Dendritic cell treated with granulocyte-macrophage colony-stimulating factor and Interleukin-4, amounts not matched to agents 40 ng/mL and 50 ng/mL, for 4 days (primary cell): ENCODE results near the gene PDZD7.

Experiments
- H3K27ac Mint-ChIP-seq: one replicate; pipeline ENCODE4 v1.8.0; 2022; ENCODE audit warnings: mild to moderate bottlenecking, mixed read lengths
- H3K27me3 Mint-ChIP-seq: one replicate; pipeline ENCODE4 v1.8.0; 2022; ENCODE audit warnings: mild to moderate bottlenecking, mixed read lengths
- H3K36me3 Mint-ChIP-seq: one replicate; pipeline ENCODE4 v1.8.0; 2022; ENCODE audit warnings: low read depth, mixed read lengths
- H3K4me1 Mint-ChIP-seq: one replicate; pipeline ENCODE4 v1.8.0; 2022; ENCODE audit warnings: low read depth, mixed read lengths
- H3K4me3 Mint-ChIP-seq: one replicate; pipeline ENCODE4 v1.8.0; 2022; ENCODE audit warnings: mild to moderate bottlenecking, moderate library complexity, mixed read lengths
- H3K9me3 Mint-ChIP-seq: one replicate; pipeline ENCODE4 v1.8.0; 2022; ENCODE audit warnings: mixed read lengths
- intact Hi-C: fragments of 100-400 bp; cut with micrococcal nuclease; formaldehyde crosslinking; loops from one replicate; pipeline ENCODE4 v1.15.0; 2022

Gene PDZD7

GRCh38 chr10:101031128-101031795 lies at the start of gene PDZD7, which contains the start of gene SFXN3:
TSS of gene PDZD7 (minus strand) at chr10:101031129. CDS start at chr10:101030219, 910 bp downstream.
TSS of gene SFXN3 (plus strand) at chr10:101031234. CDS start at chr10:101034695, 3,461 bp downstream.
- H3K27ac Mint-ChIP-seq: peak within 1 kb of the TSS; percentile 98
- H3K27me3 Mint-ChIP-seq: peaks cover 6% of the 10 kb centered on the region
- peaks cover 49% of the 10 kb centered on the region for H3K36me3 Mint-ChIP-seq
- H3K9me3 Mint-ChIP-seq: no peaks in the 10 kb centered on the region
- peak within 1 kb of the TSS; percentile 93 for H3K4me3 Mint-ChIP-seq
- intact Hi-C loops: loop anchor here (5.0 kb wide), 2 partner anchors 34 to 41 kb away; partner anchors contain the start of gene LZTS2
- H3K4me1 Mint-ChIP-seq: peaks cover 61% of the 10 kb centered on the region

GRCh38 chr10:101079874-101080273 lies 48.9 kb upstream of the PDZD7 start:
- Mint-ChIP-seq H3K4me3 (no peak overlapping the region), H3K27me3 (peaks cover 89% of the 10 kb centered on the region), H3K27ac (no peak overlapping the region), H3K36me3 (no peaks in the 10 kb centered on the region), H3K9me3 (no peaks in the 10 kb centered on the region), H3K4me1 (peaks cover 11% of the 10 kb centered on the region)
- intact Hi-C loops: no loop called here

DNA sequence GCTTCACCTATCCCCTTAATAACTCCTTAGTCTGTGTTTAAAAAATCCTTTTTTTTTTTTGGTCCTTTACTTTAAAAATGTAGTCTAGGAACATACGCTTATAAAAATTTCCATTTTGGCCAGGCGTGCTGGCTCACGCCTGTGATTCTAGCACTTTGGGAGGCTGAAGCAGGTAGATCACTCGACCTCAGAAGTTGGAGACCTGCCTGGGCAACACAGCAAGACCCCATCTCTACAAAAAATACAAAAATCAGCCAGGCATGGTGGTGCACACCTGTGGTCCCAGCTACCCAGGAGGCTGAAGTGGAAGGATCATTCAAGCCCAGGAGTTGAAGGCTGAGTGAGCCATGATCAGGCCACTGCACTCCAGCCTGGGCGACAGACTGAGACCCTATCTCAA lies 45.7 kb upstream of the PDZD7 start:
- peaks cover 71% of the 10 kb centered on the region for H3K27me3 Mint-ChIP-seq
- H3K36me3 Mint-ChIP-seq: no peaks in the 10 kb centered on the region
- no peak overlapping the region for H3K27ac Mint-ChIP-seq
- intact Hi-C loops: no loop called here
- no peak overlapping the region for H3K4me3 Mint-ChIP-seq
- no peaks in the 10 kb centered on the region for H3K9me3 Mint-ChIP-seq
- peaks cover 40% of the 10 kb centered on the region for H3K4me1 Mint-ChIP-seq

DNA sequence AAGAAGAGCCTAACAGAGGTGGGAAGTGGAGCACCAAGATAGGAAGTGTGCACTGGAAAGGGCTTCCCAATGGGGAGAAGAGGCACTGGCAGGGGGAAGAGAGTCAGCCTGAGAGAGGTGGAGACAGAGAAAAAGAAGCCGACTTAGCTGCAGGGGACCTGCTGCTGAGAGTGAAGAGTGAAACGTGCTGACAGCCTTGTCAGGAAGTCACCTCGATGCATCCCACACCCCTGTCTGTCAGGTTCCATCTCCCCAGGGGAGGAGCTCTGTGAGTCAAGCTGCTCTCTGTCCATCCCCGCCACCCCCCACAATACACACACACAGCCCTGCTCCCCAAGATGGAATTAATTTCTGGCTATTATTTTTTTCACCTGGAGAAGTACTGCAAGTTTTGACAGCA lies 44.8 kb upstream of the PDZD7 start:
- no peaks in the 10 kb centered on the region for H3K36me3 Mint-ChIP-seq
- peak overlapping the region; percentile 10 for H3K27ac Mint-ChIP-seq
- H3K27me3 Mint-ChIP-seq: peaks cover 63% of the 10 kb centered on the region

DNA sequence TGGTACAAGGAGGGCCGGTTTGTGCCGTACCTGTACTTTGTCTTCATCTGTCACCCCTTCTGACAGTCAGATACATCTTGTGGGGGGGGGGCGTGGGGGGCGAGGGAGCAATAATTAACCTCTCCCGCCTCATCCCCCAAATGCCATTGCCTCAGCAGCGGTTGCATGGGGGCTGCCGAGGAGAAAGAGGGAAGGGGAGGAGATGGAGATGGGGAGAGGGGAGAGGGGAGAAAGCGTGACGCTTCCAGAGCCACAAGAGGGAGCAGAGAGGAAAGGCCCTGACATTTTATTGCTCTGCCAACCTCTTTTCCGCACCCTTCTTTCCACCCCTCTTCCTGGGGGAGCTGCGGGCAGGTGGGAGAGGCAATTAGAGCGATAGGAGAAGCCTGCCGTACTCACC lies 42.7 kb upstream of the PDZD7 start:
- H3K4me3 Mint-ChIP-seq: no peak overlapping the region
- peak overlapping the region; percentile 93 for H3K27ac Mint-ChIP-seq
- no peaks in the 10 kb centered on the region for H3K36me3 Mint-ChIP-seq
- peaks cover 41% of the 10 kb centered on the region for H3K27me3 Mint-ChIP-seq
- intact Hi-C loops: loop anchor here (5.0 kb wide), 1 partner anchor 41 kb away; the partner anchor contains the start of genes PDZD7 and SFXN3
- peaks cover 65% of the 10 kb centered on the region for H3K4me1 Mint-ChIP-seq
- H3K9me3 Mint-ChIP-seq: no peaks in the 10 kb centered on the region

More for the DNA sequence above, 44.8 kb upstream of the PDZD7 start:
- peaks cover 48% of the 10 kb centered on the region for H3K4me1 Mint-ChIP-seq
- H3K4me3 Mint-ChIP-seq: no peak overlapping the region
- intact Hi-C loops: no loop called here
- H3K9me3 Mint-ChIP-seq: no peaks in the 10 kb centered on the region

DNA sequence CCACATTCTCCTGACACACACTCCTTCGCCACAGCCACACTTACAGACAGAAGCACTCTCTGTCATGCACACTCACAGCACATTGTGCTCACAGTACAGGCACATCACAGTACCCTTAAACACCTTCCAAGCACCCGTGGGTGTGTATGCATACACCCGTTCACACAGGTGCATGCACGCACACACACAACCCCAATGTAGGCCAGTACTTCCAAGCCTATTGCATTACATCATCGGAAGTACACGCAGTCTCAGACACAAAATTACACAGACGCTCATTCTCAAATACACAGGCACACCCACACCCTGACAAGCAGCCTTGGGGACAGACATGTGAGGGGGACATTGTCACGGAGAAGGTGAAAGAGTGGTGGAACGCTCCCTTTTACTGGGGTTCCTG lies 42.0 kb upstream of the PDZD7 start:
- Mint-ChIP-seq H3K9me3 (no peaks in the 10 kb centered on the region), H3K27me3 (peaks cover 34% of the 10 kb centered on the region), H3K4me3 (no peak overlapping the region), H3K36me3 (no peaks in the 10 kb centered on the region), H3K4me1 (peaks cover 68% of the 10 kb centered on the region), H3K27ac (peak overlapping the region; percentile 93)
- intact Hi-C loops: loop anchor here (5.0 kb wide), 1 partner anchor 41 kb away; the partner anchor contains the start of genes PDZD7 and SFXN3

DNA sequence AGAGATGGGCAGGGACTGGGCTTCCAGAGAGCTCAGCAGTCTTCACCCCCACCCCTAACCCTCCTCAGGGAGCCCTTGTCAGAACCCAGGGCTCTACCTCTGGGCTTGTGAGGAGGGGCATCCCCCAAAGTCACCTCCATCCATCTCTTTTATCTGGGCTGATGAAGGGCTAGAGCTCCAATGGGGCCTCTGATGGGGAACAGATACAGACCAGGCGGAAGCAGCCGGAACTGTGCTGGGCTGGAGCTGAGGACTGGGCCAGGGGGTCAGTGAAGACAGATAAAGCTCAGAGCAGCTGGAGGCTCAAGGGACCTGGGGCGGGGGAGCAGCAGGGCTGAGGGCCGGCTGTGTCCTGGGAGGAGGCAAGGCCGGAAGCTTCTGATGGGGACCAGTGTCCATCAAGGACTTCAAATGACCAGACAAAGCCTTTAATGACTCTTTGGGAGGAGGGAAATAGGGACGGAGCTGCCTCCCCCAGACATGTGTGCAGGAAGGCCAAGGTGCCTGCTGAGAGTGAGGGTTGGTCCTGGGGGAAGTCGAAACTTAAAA lies 41.0 kb upstream of the PDZD7 start:
- Mint-ChIP-seq H3K27me3 (peaks cover 38% of the 10 kb centered on the region), H3K9me3 (no peaks in the 10 kb centered on the region), H3K4me1 (peaks cover 77% of the 10 kb centered on the region), H3K36me3 (no peaks in the 10 kb centered on the region), H3K4me3 (no peak overlapping the region), H3K27ac (peak overlapping the region; percentile 93)
- intact Hi-C loops: loop anchor here (5.0 kb wide), 1 partner anchor 40 kb away; the partner anchor contains the start of genes PDZD7 and SFXN3

DNA sequence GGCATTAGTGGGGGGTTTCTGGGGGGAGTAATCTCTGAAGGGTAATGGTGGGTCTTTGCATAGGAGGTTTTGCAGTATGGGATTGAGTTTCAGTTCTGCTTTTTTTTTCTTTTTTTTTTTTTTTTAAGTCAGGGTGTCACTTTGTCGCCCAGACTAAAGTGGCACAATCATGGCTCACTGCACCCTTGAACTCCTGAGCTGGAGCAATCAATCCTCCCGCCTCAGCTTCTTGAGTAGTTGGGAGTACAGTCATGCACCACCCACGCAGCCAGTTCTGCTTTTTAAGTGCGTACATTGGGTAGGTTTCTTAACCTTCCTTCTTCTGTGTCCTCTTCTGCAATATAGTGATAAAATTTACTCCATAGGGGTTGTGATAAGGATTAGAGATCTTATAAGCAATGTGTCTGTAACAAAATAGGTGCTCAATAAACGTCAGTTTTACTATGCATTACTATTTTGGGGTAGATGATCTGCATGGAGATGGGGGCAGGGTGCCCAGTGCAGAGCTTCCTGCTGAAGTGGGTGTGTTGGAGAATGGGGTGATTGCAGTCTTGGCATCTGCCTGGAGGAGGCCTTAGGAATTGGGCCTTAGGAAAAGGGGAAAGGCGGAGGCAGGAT lies 40.4 kb upstream of the PDZD7 start:
- no peaks in the 10 kb centered on the region for H3K9me3 Mint-ChIP-seq
- H3K4me3 Mint-ChIP-seq: peak overlapping the region; percentile 17
- intact Hi-C loops: loop anchor here (5.0 kb wide), 1 partner anchor 39 kb away; the partner anchor contains the start of genes PDZD7 and SFXN3
- H3K36me3 Mint-ChIP-seq: no peaks in the 10 kb centered on the region
- H3K27me3 Mint-ChIP-seq: peaks cover 37% of the 10 kb centered on the region
- H3K4me1 Mint-ChIP-seq: peaks cover 82% of the 10 kb centered on the region
- peak overlapping the region; percentile 93 for H3K27ac Mint-ChIP-seq

DNA sequence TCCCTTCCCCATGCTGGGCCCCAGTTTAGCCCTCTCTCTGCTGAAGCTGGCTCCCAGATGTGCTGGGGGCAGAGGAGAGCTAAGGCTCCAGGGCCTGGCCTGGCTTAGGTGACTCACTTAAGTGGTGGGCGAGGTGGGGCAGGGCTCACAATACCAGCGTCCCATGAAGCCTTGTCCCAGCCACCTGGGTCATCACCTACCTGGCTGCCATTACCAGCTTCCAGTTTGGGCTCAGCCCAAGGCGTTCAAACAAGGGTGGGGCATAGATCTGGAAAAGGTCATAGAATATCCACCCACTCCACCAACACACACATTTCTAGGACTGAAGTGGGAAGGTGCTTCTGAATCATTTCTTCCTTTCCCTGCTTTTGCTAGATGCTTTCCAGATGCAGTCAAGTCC lies 39.2 kb upstream of the PDZD7 start:
- Mint-ChIP-seq H3K9me3 (no peaks in the 10 kb centered on the region), H3K27me3 (peaks cover 35% of the 10 kb centered on the region), H3K4me3 (no peak overlapping the region), H3K4me1 (peaks cover 85% of the 10 kb centered on the region), H3K36me3 (no peaks in the 10 kb centered on the region), H3K27ac (peak overlapping the region; percentile 93)
- intact Hi-C loops: loop anchor here (5.0 kb wide), 1 partner anchor 38 kb away; the partner anchor contains the start of genes PDZD7 and SFXN3

- Mint-ChIP-seq H3K9me3 (no peaks in the 10 kb centered on the region), H3K27me3 (peaks cover 38% of the 10 kb centered on the region), H3K27ac (no peak overlapping the region), H3K4me1 (peaks cover 90% of the 10 kb centered on the region), H3K36me3 (no peaks in the 10 kb centered on the region), H3K4me3 (no peak overlapping the region)
- intact Hi-C loops: no loop called here
Measured at GRCh38 chr10:101069441-101069840, 38.5 kb upstream of the PDZD7 start.

DNA sequence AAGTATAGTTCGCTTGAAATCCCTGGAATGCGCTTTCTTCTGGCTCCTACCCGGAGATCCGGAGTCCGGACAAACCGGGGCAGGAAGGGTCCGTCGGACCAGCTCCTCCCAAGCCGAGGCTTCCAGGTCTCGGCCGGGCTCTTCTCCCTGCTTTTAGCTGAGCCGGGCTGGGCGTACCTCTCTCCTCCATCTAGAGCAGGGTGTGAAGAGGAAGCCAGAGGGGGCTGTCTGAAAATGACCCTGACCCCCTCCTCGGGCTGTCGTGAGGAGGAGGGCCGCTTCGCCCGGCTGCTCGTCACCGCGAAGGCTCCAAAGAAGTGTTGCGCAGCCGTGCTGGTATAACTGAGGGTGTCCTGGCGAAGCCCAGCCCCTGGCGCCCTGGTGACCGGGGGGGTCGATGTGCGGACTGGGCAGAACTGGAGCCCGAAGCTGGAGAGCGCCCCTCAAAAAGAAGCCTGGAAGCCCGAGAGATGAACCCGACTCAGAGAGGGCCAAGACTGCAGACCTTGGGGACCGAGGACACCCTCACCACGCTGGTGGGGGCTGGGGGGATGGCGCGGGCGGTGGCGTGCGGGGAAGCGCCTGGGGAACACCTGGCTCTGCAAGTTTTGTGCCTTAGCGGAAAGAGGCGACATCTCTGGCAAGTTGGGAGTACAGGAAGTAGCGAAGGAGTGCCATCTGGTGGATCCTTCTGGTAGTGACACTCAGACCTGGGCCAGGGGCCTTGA lies 36.6 kb upstream of the PDZD7 start:
- Mint-ChIP-seq H3K9me3 (no peaks in the 10 kb centered on the region), H3K4me1 (peaks cover 90% of the 10 kb centered on the region), H3K27ac (peak overlapping the region; percentile 40), H3K27me3 (peaks cover 50% of the 10 kb centered on the region), H3K4me3 (peak overlapping the region; percentile 79), H3K36me3 (no peaks in the 10 kb centered on the region)
- intact Hi-C loops: loop anchor here (1.0 to 2.0 kb wide), 3 partner anchors 7 to 49 kb away; no protein-coding TSS in a partner anchor

GRCh38 chr10:101066896-101067355 lies 36.0 kb upstream of the PDZD7 start:
- H3K27me3 Mint-ChIP-seq: peaks cover 56% of the 10 kb centered on the region
- peaks cover 90% of the 10 kb centered on the region for H3K4me1 Mint-ChIP-seq
- intact Hi-C loops: loop anchor here (2.0 kb wide), 2 partner anchors 26 to 48 kb away; no protein-coding TSS in a partner anchor
- no peaks in the 10 kb centered on the region for H3K36me3 Mint-ChIP-seq
- H3K27ac Mint-ChIP-seq: peak overlapping the region; percentile 85
- no peaks in the 10 kb centered on the region for H3K9me3 Mint-ChIP-seq
- peak overlapping the region; percentile 79 for H3K4me3 Mint-ChIP-seq

DNA sequence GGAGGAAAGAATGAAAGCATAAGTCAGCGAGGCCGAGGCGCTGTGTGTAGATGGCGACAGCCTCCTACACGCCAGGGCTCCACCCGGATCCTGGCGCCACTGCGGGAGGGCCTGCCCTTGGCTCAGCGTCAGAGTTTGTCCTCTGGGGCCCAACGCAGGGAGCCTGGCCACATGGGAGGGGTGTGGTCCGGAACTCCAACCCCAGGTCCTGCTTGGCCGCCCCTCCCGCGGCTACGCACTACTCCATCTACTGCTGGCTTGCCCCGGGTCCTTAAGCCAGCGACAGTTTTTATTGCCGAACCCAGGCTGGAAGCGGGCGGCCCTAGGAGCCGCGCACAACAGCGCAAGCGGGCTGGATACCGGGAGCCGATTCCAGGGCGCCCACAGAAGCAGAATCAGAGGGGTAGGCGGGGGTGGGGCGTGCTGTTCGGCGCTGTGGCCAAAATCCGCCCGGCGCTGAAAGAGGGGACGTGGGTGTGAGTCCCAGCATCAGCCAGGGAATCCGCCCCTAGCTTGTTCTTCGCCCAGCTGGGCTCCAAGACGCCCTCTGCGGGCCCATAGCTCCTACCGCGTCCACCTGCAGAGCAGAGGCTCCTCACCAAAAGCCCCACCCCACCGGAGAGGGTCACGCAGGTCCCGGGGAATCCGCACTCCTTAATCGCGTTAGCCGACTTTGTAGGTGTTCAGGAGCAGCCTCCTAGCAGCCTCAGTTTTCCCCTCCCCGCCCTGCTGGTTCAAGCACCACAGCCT lies 35.4 kb upstream of the PDZD7 start:
- peaks cover 62% of the 10 kb centered on the region for H3K27me3 Mint-ChIP-seq
- peak overlapping the region; percentile 85 for H3K27ac Mint-ChIP-seq
- intact Hi-C loops: loop anchor here (2.0 kb wide), 2 partner anchors 26 to 48 kb away; no protein-coding TSS in a partner anchor

More for the DNA sequence above, 35.4 kb upstream of the PDZD7 start:
- Mint-ChIP-seq H3K9me3 (no peaks in the 10 kb centered on the region), H3K4me3 (peak overlapping the region; percentile 76), H3K4me1 (peaks cover 90% of the 10 kb centered on the region), H3K36me3 (no peaks in the 10 kb centered on the region)
